22Rv1 (cell line): ENCODE data around the gene WDR64.

Experiments used
- H3K27ac ChIP-seq: fragments of 450-650 bp; 2 replicates; pipeline ENCODE4 v1.5.1; 2017
- ZFX ChIP-seq: fragments of 450-650 bp; IDR thresholded peaks from 2 replicates; pipeline ENCODE4 v1.6.1; 2017; ENCODE audit warnings: antibody characterized with exemption, borderline replicate concordance
- TF ChIP-seq, protein P1 (sequence below): fragments of 450-650 bp; IDR thresholded peaks from 2 replicates; pipeline ENCODE4 v1.5.1; 2017; ENCODE audit warnings: mild to moderate bottlenecking

Gene WDR64

GRCh38 chr1:241776911-241777310 is 124.8 kb downstream of the WDR64 start:
- TF ChIP-seq, protein P1, sequence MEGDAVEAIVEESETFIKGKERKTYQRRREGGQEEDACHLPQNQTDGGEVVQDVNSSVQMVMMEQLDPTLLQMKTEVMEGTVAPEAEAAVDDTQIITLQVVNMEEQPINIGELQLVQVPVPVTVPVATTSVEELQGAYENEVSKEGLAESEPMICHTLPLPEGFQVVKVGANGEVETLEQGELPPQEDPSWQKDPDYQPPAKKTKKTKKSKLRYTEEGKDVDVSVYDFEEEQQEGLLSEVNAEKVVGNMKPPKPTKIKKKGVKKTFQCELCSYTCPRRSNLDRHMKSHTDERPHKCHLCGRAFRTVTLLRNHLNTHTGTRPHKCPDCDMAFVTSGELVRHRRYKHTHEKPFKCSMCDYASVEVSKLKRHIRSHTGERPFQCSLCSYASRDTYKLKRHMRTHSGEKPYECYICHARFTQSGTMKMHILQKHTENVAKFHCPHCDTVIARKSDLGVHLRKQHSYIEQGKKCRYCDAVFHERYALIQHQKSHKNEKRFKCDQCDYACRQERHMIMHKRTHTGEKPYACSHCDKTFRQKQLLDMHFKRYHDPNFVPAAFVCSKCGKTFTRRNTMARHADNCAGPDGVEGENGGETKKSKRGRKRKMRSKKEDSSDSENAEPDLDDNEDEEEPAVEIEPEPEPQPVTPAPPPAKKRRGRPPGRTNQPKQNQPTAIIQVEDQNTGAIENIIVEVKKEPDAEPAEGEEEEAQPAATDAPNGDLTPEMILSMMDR: no peak
- no peak for TF ChIP-seq ZFX
- no peak overlapping the region for H3K27ac ChIP-seq

DNA sequence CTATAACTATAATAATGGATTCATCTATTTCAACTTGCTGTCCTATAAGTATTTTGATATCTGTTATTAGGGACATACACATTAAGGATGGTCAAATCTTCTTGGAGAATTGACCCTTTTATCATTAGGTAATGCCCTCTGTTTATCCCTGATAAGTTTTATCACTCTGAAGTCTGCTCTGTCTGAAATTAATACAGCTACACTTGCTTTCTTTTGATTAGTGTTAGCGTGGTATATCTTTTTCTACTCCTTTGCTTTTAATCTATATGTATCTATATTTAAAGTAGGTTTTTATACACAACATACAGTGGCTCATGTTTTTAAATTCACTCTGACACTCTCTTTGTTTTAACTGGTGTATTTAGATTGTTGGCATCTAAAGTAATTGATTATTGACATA is 126.0 kb downstream of the WDR64 start:
- no peak overlapping the region for H3K27ac ChIP-seq
- TF ChIP-seq, protein P1: no peak
- TF ChIP-seq ZFX: no peak

DNA sequence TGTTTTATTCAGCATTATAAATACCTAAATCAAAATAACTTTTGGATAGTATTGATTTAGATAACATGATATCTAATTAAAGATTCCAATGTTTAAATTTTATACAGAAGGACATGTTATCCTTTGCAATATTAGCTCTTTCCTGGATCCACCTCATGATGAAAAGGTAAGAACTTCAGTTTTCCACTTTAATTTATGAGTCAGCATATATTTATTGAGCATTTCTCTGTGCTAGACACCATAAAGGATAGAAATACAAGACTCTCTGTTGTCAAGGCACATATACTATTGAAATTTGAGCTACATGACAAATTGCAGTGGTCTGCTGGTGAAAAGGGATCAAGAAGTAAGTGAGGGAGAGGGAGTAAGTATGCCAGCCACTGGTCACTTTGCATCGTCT is 127.8 kb downstream of the WDR64 start:
- H3K27ac ChIP-seq: no peak overlapping the region
- TF ChIP-seq ZFX: no peak
- TF ChIP-seq, protein P1: no peak

DNA sequence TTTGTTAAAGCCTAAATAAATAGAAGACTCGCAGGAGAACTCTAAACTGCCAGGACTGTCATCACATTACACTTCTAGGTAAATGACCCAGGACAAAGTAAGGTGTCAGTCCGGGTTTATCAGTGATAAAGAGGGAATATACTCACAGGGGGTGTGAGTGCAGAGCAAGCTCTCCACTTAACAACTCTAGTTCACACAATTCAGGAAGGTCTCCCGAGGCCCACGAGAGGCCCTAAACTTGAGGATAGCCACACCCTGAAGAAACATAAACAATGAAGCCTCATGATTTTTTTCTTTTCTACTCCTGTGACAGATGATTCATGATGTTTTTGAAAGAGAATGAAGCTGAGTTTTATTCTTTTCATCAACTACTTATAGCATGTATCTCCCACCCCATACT is 130.3 kb downstream of the WDR64 start:
- TF ChIP-seq, protein P1: no peak
- TF ChIP-seq ZFX: no peak

GRCh38 chr1:241787691-241788090 is 135.6 kb downstream of the WDR64 start:
- TF ChIP-seq, protein P1: no peak
- no peak for TF ChIP-seq ZFX
- no peak overlapping the region for H3K27ac ChIP-seq

More for the DNA sequence above, 130.3 kb downstream of the WDR64 start:
- H3K27ac ChIP-seq: no peak overlapping the region

DNA sequence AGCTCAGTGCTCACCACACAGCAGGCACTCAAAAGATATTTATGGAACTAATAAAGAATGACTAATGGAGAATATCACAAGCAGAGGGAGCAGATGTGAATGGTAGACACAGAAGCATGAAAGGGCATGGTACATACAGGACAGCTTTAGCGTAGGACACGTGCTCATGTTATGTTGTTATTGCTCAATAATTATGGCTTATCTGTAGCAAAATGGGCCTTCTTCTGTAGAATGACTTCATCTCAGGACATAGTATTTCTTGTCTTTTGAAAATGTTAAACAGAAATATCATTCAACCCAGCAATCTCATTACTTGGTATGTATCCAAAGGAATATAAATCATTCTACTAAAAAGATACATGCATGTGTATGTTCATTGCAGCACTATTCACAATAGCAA is 137.0 kb downstream of the WDR64 start:
- TF ChIP-seq, protein P1: no peak
- TF ChIP-seq ZFX: no peak
- H3K27ac ChIP-seq: no peak overlapping the region

- TF ChIP-seq, protein P1: no peak
- TF ChIP-seq ZFX: no peak
- no peak overlapping the region for H3K27ac ChIP-seq
These were observed 147.3 kb downstream of the WDR64 start for GRCh38 chr1:241799416-241799815.
